Fibroblast of mammary gland (primary cell): Measurements from ENCODE around the gene KCNAB1.
"Not testable (repeated sequence)": the region's sequence is repeated elsewhere in the genome, so short reads cannot be mapped to it uniquely, and the experiment has no call there.

Source experiments
- DNase-seq: peaks from one replicate; pipeline ENCODE4 v3.0.0-alpha.2; 2010; ENCODE audit warnings: low read depth
- H3K4me3 ChIP-seq: 2 replicates; pipeline ENCODE4 v1.5.1; 2011; ENCODE audit warnings: low read depth, mild to moderate bottlenecking, low read length, moderate library complexity; ENCODE audit not compliant: control insufficient read depth
- TF ChIP-seq, protein P1 (sequence below): conservative IDR thresholded peaks from 2 replicates; pipeline ENCODE4 v1.5.1; 2011; ENCODE audit warnings: low read depth, low read length, inconsistent platforms; ENCODE audit not compliant: control insufficient read depth, insufficient read depth

The KCNAB1 gene

DNA sequence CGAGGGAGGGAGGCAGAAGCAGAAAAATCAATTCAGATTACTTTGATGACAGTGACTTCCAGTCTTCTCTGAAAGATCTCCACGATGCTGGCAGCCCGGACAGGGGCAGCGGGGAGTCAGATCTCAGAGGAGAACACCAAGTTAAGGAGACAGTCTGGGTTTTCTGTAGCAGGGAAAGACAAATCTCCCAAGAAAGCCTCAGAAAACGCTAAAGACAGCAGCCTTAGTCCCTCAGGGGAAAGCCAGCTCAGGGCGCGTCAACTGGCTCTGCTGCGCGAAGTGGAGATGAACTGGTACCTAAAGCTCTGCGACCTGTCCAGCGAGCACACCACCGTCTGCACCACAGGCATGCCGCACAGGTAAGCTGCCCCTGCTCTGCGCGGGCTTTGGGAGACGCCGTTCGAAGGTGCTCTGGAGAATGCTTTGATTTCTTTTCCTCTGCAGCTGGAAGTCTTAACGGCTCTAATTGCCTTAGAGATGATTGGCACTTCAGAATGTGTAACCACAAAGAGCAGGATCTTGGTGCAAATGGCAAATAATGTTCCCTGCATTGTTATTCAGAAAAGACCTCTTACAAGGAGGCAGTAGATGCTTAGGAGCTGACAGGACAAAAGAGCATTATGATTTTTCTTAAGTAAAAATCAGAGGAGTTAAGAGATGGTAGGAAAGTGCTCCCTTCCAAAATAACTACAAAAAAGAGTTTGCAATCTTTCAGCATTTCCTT, at the start of gene KCNAB1:
Gene KCNAB1, plus strand, starts transcription at position 51 of the 724 bp plus-strand sequence.
- DNase-seq: no peak
- H3K4me3 ChIP-seq: no peak within 1 kb of the TSS
- TF ChIP-seq, protein P1, sequence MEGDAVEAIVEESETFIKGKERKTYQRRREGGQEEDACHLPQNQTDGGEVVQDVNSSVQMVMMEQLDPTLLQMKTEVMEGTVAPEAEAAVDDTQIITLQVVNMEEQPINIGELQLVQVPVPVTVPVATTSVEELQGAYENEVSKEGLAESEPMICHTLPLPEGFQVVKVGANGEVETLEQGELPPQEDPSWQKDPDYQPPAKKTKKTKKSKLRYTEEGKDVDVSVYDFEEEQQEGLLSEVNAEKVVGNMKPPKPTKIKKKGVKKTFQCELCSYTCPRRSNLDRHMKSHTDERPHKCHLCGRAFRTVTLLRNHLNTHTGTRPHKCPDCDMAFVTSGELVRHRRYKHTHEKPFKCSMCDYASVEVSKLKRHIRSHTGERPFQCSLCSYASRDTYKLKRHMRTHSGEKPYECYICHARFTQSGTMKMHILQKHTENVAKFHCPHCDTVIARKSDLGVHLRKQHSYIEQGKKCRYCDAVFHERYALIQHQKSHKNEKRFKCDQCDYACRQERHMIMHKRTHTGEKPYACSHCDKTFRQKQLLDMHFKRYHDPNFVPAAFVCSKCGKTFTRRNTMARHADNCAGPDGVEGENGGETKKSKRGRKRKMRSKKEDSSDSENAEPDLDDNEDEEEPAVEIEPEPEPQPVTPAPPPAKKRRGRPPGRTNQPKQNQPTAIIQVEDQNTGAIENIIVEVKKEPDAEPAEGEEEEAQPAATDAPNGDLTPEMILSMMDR: no peak

DNA sequence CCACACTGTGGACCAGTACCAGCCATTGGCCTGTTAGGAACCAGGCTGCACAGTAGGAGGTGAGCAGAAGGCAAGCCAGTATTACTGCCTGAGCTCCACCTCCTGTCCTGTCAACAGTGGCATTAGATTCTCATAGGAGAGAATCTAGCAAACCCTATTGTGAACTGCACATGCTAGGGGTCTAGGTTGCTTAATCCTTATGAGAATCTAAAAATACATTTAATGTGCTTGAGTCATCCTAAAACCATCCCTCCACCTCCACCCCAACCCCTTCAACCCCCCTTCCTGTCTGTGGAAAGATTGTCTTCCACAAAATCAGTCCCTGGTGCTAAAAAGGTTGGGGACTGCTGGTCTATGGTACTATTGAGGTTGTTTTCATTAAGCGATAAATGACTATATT, 49.3 kb upstream of the KCNAB1 start:
- H3K4me3 ChIP-seq: no peak overlapping the region
- TF ChIP-seq, protein P1: no peak
- peak; percentile 15 for DNase-seq

DNA sequence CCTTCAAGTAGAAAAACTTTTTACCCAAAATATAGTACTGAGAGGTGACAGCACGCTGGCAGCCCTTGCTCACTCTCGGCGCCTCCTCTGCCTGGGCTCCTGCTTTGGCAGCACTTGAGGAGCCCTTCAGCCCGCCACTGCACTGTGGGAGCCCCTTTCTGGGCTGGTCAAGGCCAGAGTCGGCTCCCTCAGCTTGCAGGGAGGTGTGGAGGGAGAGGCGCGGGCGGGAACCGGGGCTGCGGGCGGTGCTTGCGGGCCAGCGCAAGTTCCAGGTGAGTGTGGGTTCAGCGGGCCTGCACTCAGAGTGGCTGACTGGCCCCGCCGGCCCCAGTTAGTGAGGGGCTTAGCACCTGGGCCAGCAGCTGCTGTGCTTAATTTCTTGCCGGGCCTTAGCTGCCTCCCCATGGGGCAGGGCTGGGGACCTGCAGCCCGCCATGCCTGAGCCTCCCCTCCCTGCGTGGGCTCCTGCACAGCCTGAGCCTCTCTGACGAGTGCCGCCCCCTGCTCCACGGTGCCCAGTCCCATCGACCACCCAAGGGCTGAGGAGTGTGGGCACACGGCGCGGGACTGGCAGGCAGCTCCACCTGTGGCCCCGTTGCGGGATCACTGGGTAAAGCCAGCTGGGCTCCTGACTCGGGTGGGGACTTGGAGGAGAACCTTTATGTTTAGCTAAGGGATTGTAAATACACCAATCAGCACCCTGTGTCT, 47.3 kb upstream of the KCNAB1 start:
- not testable (repeated sequence) for DNase-seq, H3K4me3 ChIP-seq

DNA sequence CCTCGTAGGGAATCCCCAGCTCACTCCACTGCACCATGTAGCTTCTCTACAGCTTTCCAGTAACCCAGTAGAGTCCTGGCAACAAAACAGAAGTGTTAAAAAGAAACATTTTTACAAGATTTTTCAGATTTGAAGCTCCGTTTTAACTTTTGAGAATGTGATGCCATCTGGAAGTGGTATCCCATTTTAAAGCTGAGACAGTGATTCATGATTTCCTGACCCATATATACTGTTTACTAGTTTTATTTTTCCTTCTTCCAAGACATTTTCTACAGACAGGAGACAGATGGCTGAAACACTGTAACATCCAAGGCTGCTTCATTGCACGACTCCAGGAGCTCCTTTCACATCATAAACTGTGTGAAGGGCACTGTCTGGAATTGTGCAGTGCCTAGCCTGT, 30.3 kb upstream of the KCNAB1 start:
- no peak overlapping the region for H3K4me3 ChIP-seq
- TF ChIP-seq, protein P1: no peak
- no peak for DNase-seq

DNA sequence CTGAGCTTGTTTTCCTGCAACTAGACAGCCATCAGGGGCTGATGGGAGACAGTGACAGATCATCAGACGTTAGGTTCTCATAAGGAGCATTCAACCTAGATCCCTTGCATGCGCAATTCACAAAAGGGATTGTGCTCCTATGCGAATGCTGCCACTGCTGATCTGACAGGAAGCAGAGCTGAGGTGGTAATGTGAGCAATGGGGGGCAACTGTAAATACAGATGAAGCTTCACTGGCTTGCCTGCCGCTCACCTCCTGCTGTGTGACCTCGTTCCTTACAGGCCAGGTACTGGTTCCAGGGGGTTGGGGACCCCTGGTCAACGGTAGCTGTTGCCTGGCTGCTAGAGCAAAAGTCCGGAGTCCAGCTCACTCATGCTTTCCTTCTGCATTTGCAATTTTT, 26.4 kb upstream of the KCNAB1 start:
- no peak overlapping the region for H3K4me3 ChIP-seq
- TF ChIP-seq, protein P1: no peak
- no peak for DNase-seq

DNA sequence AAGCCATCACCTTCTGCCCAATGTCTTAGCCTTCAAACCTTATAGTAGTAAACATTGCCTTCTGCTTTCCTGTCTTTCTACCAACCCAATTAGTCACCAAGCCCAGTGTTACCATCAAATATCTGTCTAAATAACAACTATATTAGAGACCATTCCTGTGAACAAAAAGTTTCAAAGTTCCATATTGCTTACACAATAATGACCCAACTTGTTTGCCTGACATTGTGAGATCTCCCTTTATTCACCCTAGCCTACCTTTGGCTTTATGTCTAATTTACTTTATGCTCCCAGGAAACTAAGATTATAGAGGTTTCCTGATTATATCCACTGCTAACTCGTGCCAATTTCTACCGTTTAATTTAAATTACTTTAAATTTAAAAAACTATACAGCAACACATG, 26.0 kb upstream of the KCNAB1 start:
- no peak overlapping the region for H3K4me3 ChIP-seq
- DNase-seq: no peak
- TF ChIP-seq, protein P1: no peak

DNA sequence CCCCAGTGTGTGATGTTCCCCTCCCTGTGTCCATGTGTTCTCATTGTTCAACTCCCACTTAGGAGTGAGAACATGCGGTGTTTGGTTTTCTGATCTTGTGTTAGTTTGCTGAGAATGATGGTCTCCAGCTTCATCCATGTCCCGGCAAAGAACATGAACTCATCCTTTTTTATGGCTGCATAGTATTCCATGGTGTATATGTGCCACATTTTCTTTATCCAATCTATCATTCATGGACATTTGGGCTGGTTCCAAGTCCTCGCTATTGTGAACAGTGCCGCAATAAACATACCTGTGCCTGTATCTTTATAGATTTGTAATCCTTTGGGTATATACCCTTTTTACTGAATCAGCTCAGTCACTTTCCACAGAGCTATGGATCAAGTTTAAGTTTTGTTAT, 24.7 kb upstream of the KCNAB1 start:
- not testable (repeated sequence) for H3K4me3 ChIP-seq, DNase-seq
